SW 1271 (cell line): Measurements from ENCODE around the gene NANOS2.
"Not testable (repeated sequence)": the region's sequence is repeated elsewhere in the genome, so short reads cannot be mapped to it uniquely, and the experiment has no call there.

Experiments used
- DNase-seq, 2 experiments: peaks; one replicate each; lab custom pipeline; 2025; lab: John Stamatoyannopoulos, UW

NANOS2 gene

GRCh38 chr19:45876411-45877197 lies 38.0 kb downstream of the NANOS2 start:
- no peak for DNase-seq

GRCh38 chr19:45876161-45876410 lies 38.5 kb downstream of the NANOS2 start:
- no peak for DNase-seq

DNA sequence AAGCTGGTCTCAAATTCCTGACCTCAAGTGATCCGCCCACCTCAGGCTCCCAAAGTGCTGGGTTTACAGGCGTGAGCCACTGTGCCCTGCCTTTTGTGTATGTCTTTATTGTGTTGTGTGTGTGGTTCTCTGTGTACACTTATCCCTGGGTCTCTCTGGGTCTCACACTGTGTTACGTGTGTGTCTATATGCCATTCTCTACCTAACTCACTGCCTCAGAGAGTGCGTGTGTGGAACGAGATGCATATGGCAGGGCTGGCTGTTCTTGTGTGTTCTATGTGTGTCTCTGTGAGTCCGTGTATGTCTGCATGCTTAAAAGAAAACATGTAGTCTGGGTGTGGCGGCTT lies 40.0 kb downstream of the NANOS2 start:
- no peak for DNase-seq

GRCh38 chr19:45873219-45873772 lies 41.3 kb downstream of the NANOS2 start:
- no peak for DNase-seq

GRCh38 chr19:45872095-45872919 lies 42.3 kb downstream of the NANOS2 start:
- DNase-seq: no peak

- DNase-seq: no peak
Measured at GRCh38 chr19:45870798-45871197, 43.8 kb downstream of the NANOS2 start.

DNA sequence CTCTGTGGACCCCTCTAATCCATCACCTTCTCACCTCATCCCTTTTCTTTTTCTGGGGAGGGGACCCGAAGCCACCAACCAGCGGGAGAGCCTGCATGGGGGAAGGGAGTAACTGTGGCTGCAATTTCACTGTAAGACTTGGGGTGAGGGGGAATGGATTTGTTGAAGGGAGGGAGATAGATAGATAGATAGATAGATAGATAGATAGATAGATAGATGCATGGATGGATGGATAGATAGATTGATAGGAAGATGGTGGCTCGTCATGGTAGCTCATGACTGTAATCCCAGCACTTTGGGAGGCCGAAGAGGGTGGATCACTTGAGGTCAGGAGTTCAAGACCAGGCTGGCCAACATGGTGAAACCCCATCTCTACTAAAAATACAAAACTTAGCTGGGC lies 47.3 kb downstream of the NANOS2 start:
- not testable (repeated sequence) for DNase-seq

- DNase-seq: no peak
Measured at GRCh38 chr19:45866400-45867176, 48.0 kb downstream of the NANOS2 start.

GRCh38 chr19:45865269-45865948 lies 49.2 kb downstream of the NANOS2 start:
- no peak for DNase-seq

- no peak for DNase-seq
Measured at GRCh38 chr19:45864629-45865082, 49.9 kb downstream of the NANOS2 start.

GRCh38 chr19:45863840-45864628 lies 50.5 kb downstream of the NANOS2 start, which contains the start of gene FOXA3:
TSS of gene FOXA3 (plus strand) at chr19:45864326. CDS start at chr19:45864457, 131 bp downstream.
- DNase-seq: no peak

DNA sequence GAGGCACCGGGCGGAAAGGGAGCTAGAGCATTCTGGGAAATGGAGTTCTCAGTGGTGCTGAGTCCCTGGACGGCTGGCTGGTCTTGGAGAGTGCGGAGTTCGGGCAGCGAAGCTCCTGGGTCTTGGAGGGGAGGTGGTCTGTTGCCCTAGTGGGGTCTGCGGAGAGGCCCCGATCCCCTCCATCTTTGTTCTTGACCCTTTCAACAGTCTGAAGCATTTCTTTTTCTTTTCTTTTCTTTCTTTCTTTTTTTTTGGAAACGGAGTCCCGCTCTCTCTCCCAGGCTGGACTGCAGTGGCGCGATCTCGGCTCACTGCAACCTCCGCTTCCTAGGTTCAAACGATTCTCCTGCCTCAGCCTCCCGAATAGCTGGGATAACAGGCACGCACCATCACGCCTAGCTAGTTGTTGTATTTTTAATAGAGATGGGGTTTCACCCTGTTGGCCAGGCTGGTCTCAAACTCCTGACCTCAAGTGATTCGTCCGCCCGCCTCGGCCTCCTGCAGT lies 51.2 kb downstream of the NANOS2 start:
- DNase-seq: no peak
